Body of pancreas (tissue), 4 donors: ENCODE results near the gene ACBD6.

Source experiments
- CTCF ChIP-seq, 7 experiments: fragments of 450-650 bp in 4 of 7; fragments of 200-600 bp in 3 of 7; sonication (generic) in 3 of 7; IDR thresholded peaks; one replicate each; pipeline ENCODE4 v1.5.1; 2016 to 2019; ENCODE audit warnings: antibody characterized with exemption in 7 of 7
- POLR2A ChIP-seq, 3 donors: fragments of 450-650 bp; IDR thresholded peaks; one replicate each; pipeline ENCODE4 v1.6.1; 2016; ENCODE audit warnings: antibody characterized with exemption in 3 of 3, mild to moderate bottlenecking in 2 of 3

- TF ChIP-seq CTCF (IDR thresholded peaks at IDR 0.05): no peak
- no peak for TF ChIP-seq POLR2A (IDR thresholded peaks at IDR 0.05)
These were observed 34.1 kb downstream of the ACBD6 start for GRCh38 chr1:180468311-180468710.
